Esophagus squamous epithelium (tissue), 5 donors: Measurements from ENCODE around the gene ZMYND10. TPM values are rescaled to one million over a fixed set of nuclear protein-coding genes. Genes with fewer than 3 reads are reported as not detected.

ENCODE experiments used
- DNase-seq: peaks from one replicate; lab custom pipeline; 2025; lab: John Stamatoyannopoulos, UW
- H3K27ac ChIP-seq, 4 donors: fragments of 200-600 bp; sonication (generic); one replicate each; pipeline ENCODE4 v1.5.1; 2016 to 2019; ENCODE audit warnings: mild to moderate bottlenecking in 1 of 4
- H3K27me3 ChIP-seq, 4 donors: fragments of 200-600 bp; sonication (generic); 1 replicate in 3 of 4; 2 replicates in 1 of 4; pipeline versions ENCODE4 v1.5.1 to v1.6.0; 2017 to 2021; ENCODE audit warnings: antibody characterized with exemption in 1 of 4
- H3K36me3 ChIP-seq, 3 donors: fragments of 200-600 bp; sonication (generic); one replicate each; pipeline ENCODE4 v1.5.1; 2016 to 2019
- H3K4me1 ChIP-seq, 3 donors: fragments of 200-600 bp; sonication (generic); one replicate each; pipeline ENCODE4 v1.5.1; 2017 to 2019
- H3K4me3 ChIP-seq, 4 donors: fragments of 200-600 bp; sonication (generic); 1 replicate in 3 of 4; 2 replicates in 1 of 4; pipeline ENCODE4 v1.5.1; 2016 to 2019; ENCODE audit warnings: mild to moderate bottlenecking in 2 of 4, moderate library complexity in 1 of 4
- H3K9me3 ChIP-seq, 3 donors: fragments of 200-600 bp; sonication (generic); one replicate each; pipeline ENCODE4 v1.5.1; 2016 to 2019
- POLR2A ChIP-seq, 4 donors: fragments of 450-650 bp; IDR thresholded peaks; one replicate each; pipeline ENCODE4 v1.6.1; 2017; ENCODE audit warnings: antibody characterized with exemption in 4 of 4, mild to moderate bottlenecking in 4 of 4, moderate library complexity in 3 of 4
- WGBS, 2 donors: methylation state at CpG; one replicate each; pipeline ENCODE4 v1.1.5; 2018; 5-methylcytosine and 5-hydroxymethylcytosine counted together
- intact Hi-C: fragments of 100-400 bp; cut with DNase I; formaldehyde crosslinking; loops from one replicate; pipeline ENCODE4 v1.15.0; 2022
- total RNA-seq, 4 donors: library from RNA; depleted of rRNA; stranded (reverse); fragments of >200 nt; gene quantifications; one replicate each; pipeline ENCODE4 v1.1.0, GENCODE V29; 2016
- TF ChIP-seq, protein P1 (sequence below), 6 experiments: fragments of 450-650 bp in 4 of 6; fragments of 200-600 bp in 2 of 6; sonication (generic) in 2 of 6; IDR thresholded peaks; one replicate each; pipeline ENCODE4 v1.5.1; 2016 to 2019; ENCODE audit warnings: antibody characterized with exemption in 6 of 6, mild to moderate bottlenecking in 4 of 6, moderate library complexity in 4 of 6
- donor health status: DM: yes; HTN: yes; CAD: no.

The ZMYND10 gene
- total RNA-seq, 4 donors from 2014 or later = 1.1 TPM; not detected in 3

GRCh38 chr3:50382722-50383121 is 37.2 kb upstream of the ZMYND10 start:
- H3K36me3 ChIP-seq = no peaks in the 10 kb centered on the region
- DNase-seq = no peak
- no peak overlapping the region for H3K4me3 ChIP-seq
- no peaks in the 10 kb centered on the region for H3K27me3 ChIP-seq
- intact Hi-C loops = no loop called here
- WGBS, 2 donors = 75 to 90% methylated on average over 7 to 8 of the region's 12 CpGs
- no peak overlapping the region for H3K27ac ChIP-seq
- no peaks in the 10 kb centered on the region for H3K4me1 ChIP-seq
- H3K9me3 ChIP-seq = no peaks in the 10 kb centered on the region
- TF ChIP-seq, protein P1, sequence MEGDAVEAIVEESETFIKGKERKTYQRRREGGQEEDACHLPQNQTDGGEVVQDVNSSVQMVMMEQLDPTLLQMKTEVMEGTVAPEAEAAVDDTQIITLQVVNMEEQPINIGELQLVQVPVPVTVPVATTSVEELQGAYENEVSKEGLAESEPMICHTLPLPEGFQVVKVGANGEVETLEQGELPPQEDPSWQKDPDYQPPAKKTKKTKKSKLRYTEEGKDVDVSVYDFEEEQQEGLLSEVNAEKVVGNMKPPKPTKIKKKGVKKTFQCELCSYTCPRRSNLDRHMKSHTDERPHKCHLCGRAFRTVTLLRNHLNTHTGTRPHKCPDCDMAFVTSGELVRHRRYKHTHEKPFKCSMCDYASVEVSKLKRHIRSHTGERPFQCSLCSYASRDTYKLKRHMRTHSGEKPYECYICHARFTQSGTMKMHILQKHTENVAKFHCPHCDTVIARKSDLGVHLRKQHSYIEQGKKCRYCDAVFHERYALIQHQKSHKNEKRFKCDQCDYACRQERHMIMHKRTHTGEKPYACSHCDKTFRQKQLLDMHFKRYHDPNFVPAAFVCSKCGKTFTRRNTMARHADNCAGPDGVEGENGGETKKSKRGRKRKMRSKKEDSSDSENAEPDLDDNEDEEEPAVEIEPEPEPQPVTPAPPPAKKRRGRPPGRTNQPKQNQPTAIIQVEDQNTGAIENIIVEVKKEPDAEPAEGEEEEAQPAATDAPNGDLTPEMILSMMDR (IDR thresholded peaks at IDR 0.05) = no peak
- no peak for TF ChIP-seq POLR2A (IDR thresholded peaks at IDR 0.05)

- no peaks in the 10 kb centered on the region for H3K9me3 ChIP-seq
- H3K36me3 ChIP-seq = no peaks in the 10 kb centered on the region
- intact Hi-C loops = no loop called here
- H3K27ac ChIP-seq = no peak overlapping the region
- no peak for TF ChIP-seq POLR2A (IDR thresholded peaks at IDR 0.05)
- TF ChIP-seq, protein P1 (IDR thresholded peaks at IDR 0.05) = no peak
- no peak for DNase-seq
- no peaks in the 10 kb centered on the region for H3K4me1 ChIP-seq
- H3K4me3 ChIP-seq = no peak overlapping the region
- WGBS, 2 donors = 50 to 51% methylated on average over 2 to 4 of the region's 4 CpGs
- H3K27me3 ChIP-seq = no peaks in the 10 kb centered on the region
These were observed 35.9 kb upstream of the ZMYND10 start for GRCh38 chr3:50381383-50381782.

- TF ChIP-seq, protein P1 (IDR thresholded peaks at IDR 0.05) = no peak
- Histone ChIP-seq H3K27me3 (no peaks in the 10 kb centered on the region), H3K4me1 (no peaks in the 10 kb centered on the region), H3K27ac (no peak overlapping the region), H3K4me3 (no peak overlapping the region), H3K36me3 (no peaks in the 10 kb centered on the region), H3K9me3 (no peaks in the 10 kb centered on the region)
- DNase-seq = no peak
- intact Hi-C loops = no loop called here
- WGBS, 2 donors = 82 to 92% methylated on average over 5 of the region's 17 CpGs
These were observed 35.0 kb upstream of the ZMYND10 start for GRCh38 chr3:50380405-50381085.

GRCh38 chr3:50378757-50379156 is 33.2 kb upstream of the ZMYND10 start:
- Histone ChIP-seq H3K36me3 (no peaks in the 10 kb centered on the region), H3K27me3 (no peaks in the 10 kb centered on the region), H3K9me3 (no peaks in the 10 kb centered on the region), H3K27ac (no peak overlapping the region), H3K4me1 (no peaks in the 10 kb centered on the region), H3K4me3 (no peak overlapping the region)
- intact Hi-C loops = loop anchor here (10.0 kb wide), 1 partner anchor 156 kb away; no protein-coding TSS in a partner anchor
- no peak for DNase-seq
- 91 to 92% methylated on average over 13 to 17 of the region's 17 CpGs for WGBS, 2 donors
- TF ChIP-seq, protein P1 (IDR thresholded peaks at IDR 0.05) = no peak
- no peak for TF ChIP-seq POLR2A (IDR thresholded peaks at IDR 0.05)

- H3K9me3 ChIP-seq = no peaks in the 10 kb centered on the region
- TF ChIP-seq, protein P1 (IDR thresholded peaks at IDR 0.05) = no peak
- TF ChIP-seq POLR2A (IDR thresholded peaks at IDR 0.05) = no peak
- 17% methylated on average over 1 of the region's 6 CpGs; no CpG with 5 or more reads in 1 of the 2 donors for WGBS, 2 donors
- DNase-seq = no peak
- H3K4me3 ChIP-seq = no peak overlapping the region
- no peaks in the 10 kb centered on the region for H3K27me3 ChIP-seq
- no peaks in the 10 kb centered on the region for H3K36me3 ChIP-seq
- no peak overlapping the region for H3K27ac ChIP-seq
- intact Hi-C loops = loop anchor here (10.0 kb wide), 1 partner anchor 157 kb away; no protein-coding TSS in a partner anchor
- H3K4me1 ChIP-seq = no peaks in the 10 kb centered on the region
These were observed 32.5 kb upstream of the ZMYND10 start for GRCh38 chr3:50378024-50378423.
